ENCODE data around the gene ASCC1.
"Not testable (repeated sequence)": the region's sequence is repeated elsewhere in the genome, so short reads cannot be mapped to it uniquely, and the experiment has no call there.

The ASCC1 gene, protein sequence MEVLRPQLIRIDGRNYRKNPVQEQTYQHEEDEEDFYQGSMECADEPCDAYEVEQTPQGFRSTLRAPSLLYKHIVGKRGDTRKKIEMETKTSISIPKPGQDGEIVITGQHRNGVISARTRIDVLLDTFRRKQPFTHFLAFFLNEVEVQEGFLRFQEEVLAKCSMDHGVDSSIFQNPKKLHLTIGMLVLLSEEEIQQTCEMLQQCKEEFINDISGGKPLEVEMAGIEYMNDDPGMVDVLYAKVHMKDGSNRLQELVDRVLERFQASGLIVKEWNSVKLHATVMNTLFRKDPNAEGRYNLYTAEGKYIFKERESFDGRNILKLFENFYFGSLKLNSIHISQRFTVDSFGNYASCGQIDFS

DNA sequence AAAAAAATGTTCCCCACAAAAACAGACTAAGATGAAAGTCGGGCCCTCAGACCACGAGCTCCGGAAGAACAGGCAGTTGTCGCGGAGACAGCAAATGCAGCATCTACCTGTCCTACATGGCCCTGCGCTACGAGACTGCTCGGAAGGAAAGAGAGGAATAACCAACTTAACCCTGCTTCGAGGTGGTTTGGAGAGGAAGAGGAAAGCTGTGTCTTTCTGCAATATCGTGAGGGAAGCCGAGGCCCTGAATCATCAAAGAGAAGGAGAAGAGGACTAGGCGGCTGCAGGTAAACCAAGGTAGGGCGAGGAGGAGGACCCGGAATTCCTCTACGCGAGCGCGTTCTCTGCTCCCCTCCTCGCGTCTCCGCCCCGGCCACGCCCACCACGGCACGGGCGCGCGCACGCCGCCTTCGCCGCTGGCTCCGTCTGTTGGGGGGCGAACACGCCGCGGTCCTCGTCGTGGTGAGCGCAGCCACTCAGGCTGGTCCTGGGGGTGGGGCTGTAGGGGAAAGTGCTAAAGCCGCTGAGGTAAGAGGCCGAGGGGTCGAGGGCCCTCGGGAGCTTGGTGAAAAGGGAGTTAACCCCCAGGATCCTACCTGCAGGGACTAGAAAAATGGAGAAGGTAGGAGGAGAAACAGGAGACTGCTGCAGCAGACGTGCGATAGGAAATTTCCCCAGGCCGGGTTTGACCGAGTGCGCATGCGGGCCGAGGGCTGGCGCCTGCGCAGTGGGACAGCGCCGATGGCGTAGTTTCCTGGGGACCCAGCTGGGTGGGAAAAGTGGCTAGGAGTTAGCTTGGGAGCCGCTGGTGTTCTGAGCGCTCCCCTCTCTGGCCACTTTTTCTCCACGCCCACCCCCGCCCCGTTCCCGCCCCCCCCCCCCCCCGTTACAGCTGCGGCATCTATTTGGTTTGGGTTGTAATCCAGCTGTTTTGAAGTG is at the start of gene ASCC1, which contains the start of gene ANAPC16:
Gene ASCC1, minus strand, starts transcription at position 666 of the 939 bp plus-strand sequence. CDS start 2,978 bp downstream, outside the sequence.
Gene ANAPC16, plus strand, starts transcription at position 402 of the 939 bp plus-strand sequence. CDS start 7,903 bp downstream, outside the sequence.
- DNase-seq, result peak; percentile 70

- DNase-seq, result no peak
These were observed 49.4 kb upstream of the ASCC1 start for GRCh38 chr10:72265508-72265907.

DNA sequence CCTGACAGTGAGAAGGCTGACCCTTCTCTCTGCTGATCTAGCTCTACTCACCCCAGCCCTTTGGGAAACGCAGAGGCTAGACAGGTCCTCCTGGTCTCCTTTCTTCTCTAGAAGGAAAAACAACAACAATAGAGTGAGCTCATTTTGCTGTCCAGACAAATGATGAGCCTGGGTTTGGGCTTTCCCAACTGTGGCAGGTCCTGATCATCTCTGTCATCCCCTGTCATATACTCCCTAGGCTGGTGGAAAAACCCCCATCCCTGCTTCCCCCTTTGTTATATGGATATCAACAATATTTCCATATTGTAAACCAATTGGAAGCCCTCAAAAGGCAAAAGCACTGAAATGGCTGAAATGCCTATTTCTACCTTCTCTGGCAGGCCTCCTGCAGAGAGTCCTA is 48.5 kb upstream of the ASCC1 start:
- no peak for DNase-seq

DNA sequence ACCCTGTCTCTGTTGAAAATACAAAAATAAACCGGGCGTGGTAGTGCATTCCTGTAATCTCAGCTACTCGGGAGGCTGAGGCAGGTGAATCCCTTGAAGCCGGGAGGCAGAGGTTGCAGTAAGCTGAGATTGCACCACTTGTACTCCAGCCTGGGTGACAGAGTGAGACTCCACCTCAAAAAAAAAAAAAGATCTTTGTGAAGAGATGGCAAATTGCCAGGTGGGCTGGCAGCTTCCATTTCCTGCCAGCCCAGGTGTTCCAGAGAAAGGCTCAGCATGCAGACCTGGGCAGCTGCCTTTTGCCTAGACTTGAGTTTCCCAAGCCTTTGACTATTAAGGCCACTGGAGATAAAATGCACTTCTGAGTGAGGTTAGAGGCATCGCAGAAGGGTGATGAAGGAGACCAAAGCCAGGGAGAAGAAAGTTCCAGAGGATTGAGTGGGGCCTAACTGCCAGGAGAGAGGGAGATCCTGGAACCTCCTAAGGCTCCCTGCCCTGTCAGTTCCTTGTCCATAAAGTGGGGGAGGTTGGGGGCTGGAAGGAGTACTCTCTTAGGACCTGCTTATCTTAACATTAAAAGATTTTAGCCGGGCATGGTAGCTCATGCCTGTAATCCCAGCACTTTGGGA is 47.7 kb upstream of the ASCC1 start:
- DNase-seq, result no peak

- DNase-seq, result no peak
These were observed 45.8 kb upstream of the ASCC1 start for GRCh38 chr10:72261784-72262404.

- no peak for DNase-seq
These were observed 45.1 kb upstream of the ASCC1 start for GRCh38 chr10:72260976-72261783.

DNA sequence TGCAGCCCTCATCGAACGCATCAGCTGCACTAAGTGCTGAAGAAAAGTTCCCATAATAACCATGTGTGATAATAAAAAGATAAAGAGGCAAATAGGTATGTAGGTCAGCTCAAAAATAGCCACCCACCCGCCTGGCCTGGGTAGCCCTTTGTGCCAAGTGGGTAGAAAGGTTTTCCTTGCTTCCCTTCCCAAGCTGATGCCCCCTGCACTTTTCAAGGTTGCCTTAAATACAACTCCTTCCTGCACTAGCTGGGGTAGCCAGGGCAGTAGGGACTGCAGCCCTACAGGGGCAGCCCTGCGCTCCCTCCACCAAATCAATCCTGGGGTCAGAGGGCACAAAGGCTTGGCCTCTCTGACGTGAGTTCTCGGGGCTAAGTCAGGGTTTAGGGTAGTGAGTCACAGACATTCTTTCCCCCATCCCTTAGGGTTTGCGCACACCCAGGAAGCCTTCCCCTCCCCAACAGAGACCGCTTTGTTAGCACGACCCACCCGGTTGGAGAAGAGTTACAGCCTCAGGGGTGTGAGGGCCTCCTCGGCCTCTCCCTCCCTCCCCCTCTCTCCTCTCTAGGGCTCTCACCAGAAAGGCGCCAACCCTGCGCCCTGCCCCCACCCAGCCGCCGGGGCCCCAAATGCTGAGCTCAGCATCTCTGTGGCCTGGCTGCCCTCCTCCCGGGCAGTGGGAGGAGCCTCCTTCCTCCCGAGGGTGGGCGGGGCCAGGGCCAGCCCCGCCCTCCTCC is 44.3 kb upstream of the ASCC1 start:
- DNase-seq, result no peak

DNA sequence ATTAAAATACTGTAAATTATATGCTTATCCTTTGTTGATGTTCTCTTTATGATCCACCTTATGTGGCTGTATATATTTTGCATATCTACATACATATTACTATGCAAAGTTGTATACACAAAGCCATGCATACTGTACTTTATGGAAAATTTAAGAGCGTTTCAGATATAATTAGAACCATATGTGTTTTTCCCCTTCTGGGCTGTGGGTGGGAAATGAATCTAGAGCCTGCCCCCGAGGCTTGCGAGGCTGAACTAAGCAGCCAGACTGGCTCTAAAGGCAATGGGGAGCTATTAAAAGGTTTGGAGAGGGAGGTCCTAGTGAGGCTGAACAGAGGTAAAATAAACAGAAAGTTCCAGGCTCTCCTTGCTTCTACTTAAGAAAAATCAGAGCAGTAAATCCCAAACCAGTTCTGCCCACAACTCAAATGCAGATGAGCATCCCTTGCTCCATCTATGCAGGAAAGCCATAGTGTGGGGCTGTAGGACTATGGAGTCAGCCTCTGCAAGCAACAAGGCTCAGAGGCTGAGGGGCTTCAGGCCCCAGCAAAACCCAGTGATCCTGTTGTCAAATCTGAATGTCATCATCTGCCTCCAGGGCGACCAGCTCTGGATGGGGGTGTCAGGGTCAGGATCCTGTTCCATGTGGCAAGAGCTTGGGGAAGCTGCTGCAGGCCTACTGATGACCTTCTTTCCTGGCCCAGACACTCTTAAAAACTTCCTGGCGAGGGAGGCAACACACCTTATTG is 43.6 kb upstream of the ASCC1 start:
- DNase-seq, result no peak

- no peak for DNase-seq
These were observed 42.5 kb upstream of the ASCC1 start for GRCh38 chr10:72258617-72259016.

- no peak for DNase-seq
These were observed 41.2 kb upstream of the ASCC1 start for GRCh38 chr10:72257051-72257892.

DNA sequence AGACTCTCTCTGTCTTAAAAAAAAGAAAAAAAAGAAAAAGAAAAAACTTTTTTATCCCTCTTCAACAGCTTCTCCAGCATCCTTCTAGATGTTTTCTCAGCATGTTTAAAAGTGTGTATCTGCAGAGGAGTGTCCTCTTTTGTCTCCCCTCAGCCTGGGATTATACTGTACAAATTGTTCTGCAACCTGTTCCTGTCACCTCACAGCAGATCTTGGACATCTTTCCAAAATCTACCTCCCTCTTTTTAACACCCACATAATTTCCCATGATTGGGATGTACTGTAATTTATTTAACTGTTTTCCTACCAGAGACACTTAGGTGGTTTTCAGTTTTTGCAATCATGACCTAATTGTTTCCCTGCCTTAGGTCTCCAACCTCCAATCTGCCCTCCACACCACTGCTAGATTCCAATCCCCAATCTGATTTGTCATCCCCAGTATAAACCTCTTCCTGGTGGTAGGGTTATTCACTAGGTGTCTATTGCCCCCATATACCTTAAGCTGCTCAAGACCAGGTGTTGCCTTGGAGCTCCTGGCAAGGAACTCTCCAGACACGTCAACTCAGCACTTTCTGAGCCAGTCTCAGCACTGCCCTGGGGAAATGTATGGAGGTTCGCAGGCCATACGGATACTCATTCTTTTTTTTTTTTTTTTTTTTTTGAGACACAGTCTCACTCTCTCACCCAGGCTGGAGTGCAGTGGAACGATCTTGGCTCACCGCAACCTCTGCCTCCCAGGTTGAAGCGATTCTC is 40.1 kb upstream of the ASCC1 start:
- no peak for DNase-seq

DNA sequence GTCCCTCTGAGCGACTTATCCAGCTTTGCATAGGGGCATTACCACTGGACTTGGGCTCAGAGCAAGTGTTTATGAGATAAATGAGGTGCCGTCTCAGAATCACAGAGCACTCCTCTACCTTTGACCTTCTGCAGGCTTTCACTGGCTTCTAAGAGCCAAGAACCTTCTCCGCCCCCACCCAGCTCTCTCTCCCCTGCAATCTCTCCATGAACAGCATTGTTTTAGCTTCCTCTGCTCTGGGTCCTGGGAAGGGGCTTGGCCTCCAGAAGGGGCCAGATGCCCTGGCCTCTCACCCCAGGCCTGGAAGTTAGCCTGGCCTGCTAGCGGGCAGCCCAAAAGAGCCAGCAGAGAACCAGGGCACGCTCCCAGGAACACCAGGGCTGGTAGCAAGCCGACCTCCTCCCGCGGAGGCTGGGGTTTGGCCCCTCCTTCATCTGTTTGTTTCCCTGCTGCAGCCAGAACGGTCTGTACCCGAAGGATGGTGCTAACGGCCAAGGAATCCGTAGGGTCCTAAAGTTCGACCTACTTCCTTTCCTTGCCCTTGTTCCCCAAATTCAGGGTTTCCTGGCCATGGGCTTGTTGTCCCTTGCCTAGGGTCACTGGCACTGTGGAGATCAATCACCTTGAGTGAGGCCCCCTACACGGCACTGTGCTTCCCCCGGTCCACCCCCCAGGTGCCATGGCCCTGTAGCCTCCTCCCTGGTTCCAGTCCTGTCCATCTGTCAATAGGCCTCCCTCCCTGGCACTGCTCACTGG is 38.9 kb upstream of the ASCC1 start:
- DNase-seq, result no peak

DNA sequence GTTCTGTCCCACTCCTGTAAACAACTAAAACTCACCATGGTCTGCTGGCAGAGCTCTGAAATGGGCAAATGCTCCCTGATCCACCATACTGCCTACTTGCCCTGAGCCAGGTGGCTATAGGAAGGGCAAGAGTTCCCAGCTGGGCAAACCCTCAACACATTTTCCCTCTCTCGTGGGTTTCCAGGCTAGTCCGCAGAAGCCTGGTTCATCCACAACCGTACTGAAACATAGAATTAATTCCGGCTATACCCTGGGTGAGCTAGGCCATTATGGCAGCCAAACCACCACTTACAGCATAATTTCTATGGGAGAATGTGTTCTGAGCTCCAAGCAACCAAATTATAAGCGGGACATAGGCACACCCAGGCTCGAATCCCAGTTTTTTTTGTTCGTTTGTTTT is 37.5 kb upstream of the ASCC1 start:
- no peak for DNase-seq

DNA sequence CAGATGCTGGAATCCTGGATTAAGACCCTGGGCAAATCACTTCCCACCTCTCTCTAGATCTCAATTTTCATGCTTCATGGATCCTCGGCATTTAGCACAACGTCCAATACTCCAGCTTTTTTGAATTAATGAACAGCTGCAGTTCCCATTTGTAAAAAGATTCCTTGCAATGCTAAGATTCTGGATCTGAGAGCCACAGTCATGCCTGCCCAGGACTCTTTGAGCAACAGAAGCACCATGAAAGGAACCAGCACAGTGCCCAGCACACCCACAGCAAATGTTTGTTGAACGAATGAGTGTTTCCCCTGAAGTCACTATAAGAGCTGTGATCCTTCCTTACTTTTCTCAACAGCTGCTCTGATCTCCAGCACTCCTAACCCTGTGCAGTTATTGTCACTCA is 36.9 kb upstream of the ASCC1 start:
- no peak for DNase-seq

DNA sequence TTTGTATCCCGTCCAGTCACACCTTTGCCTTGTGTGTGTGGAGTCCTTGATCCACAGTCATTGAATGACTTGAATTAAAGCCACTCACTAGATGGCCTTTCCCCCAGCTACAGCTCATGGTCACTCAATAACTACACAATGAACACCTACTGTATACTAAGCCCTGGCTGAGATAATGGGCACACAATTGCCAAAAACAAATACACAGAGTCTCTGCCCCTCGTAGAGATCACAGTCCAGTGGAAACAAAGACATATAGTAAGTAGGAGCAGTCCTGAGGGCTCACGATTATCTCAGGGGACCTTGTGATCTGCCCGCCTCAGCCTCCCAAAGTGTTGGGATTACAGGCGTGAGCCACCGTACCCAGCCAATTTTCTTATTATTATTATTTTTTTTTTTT is 35.6 kb upstream of the ASCC1 start:
- no peak for DNase-seq

DNA sequence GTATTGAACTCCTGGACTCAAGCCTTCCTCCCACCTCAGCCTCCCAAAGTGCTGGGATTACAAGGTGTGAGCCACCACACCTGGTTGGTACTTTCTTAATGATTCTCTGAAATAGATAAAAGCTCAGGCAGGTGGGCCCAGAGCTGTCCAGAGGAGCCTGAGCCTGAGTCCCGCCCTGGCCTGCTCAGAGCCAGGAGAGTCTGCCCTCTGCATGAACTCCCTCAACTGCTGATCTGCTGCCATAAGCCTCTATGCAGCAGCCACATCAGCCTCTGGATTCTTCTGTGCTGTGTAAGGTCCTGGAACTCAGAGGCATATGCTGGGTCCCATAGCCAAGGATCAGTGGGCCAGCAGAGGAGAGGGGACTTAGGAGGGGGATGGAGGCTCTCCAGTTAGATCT is 34.6 kb upstream of the ASCC1 start:
- DNase-seq, result no peak

DNA sequence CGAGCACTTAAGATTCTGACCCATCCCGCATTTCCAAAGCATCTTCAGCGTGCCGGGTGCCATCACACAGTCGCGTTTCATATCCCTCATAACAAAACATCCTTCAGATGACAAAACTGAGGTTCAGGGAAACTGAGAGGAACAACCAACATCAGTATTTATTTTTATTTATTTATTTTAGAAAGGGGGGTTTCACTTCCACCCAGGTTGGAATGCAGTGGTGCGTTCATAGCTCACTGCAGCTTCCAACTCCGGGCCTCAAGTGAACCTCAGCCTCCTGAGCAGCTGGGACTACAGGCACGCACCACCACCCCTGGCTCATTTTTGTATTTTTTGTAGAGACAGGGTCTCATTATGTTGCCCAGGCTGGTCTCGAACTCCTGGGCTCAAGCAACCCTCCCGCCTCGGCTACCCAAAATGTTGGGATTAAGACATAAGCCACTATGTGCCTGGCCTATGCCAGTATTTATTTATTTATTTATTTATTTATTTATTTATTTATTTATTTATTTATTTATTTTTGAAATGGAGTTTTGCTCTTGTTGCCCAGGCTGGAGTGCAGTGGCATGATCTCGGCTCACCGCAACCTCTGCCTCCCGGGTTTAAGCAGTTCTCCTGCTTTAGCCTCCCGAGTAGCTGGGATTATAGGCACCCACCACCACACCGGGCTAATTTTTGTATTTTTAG is 33.2 kb upstream of the ASCC1 start:
- DNase-seq, result not testable (repeated sequence)

Measured in amniotic stem cell (primary cell).